Uterus (tissue), 2 donors: ENCODE results near the gene ERMARD.

Experiments used
- CTCF ChIP-seq, 4 experiments: fragments of 200-600 bp in 2 of 4; fragments of 450-650 bp in 2 of 4; sonication (generic) in 2 of 4; IDR thresholded peaks; one replicate each; pipeline ENCODE4 v1.5.1; 2016 to 2019; ENCODE audit warnings: antibody characterized with exemption in 4 of 4, mild to moderate bottlenecking in 2 of 4, moderate library complexity in 1 of 4
- POLR2A ChIP-seq, 2 donors: fragments of 450-650 bp; IDR thresholded peaks; one replicate each; pipeline ENCODE4 v1.6.1; 2016; ENCODE audit warnings: antibody characterized with exemption in 2 of 2, mild to moderate bottlenecking in 1 of 2, moderate library complexity in 1 of 2

GRCh38 chr6:169784821-169785340 is 33.5 kb downstream of the ERMARD start:
- no peak for TF ChIP-seq CTCF (IDR thresholded peaks at IDR 0.05)
- no peak for TF ChIP-seq POLR2A (IDR thresholded peaks at IDR 0.05)
